Omental fat pad (tissue), 4 donors: Measurements from ENCODE around the gene VPREB3. TPM values are rescaled to one million over a fixed set of nuclear protein-coding genes. Genes with fewer than 3 reads are reported as not detected.

Experiments
- ATAC-seq: fragments of 150-250 bp; one replicate; pipeline ENCODE4 v1.9.1; 2016; ENCODE audit warnings: mild to moderate bottlenecking, moderate library complexity; ENCODE audit not compliant: low FRiP score
- DNase-seq: peaks from one replicate; pipeline ENCODE4 v3.0.0-alpha.2; 2019; ENCODE audit warnings: low spot score
- CTCF ChIP-seq, 3 donors: fragments of 450-650 bp; IDR thresholded peaks; one replicate each; pipeline ENCODE4 v1.5.1; 2016 to 2017; ENCODE audit warnings: antibody characterized with exemption in 3 of 3, mild to moderate bottlenecking in 3 of 3, moderate library complexity in 2 of 3
- total RNA-seq, 4 donors: library from RNA; depleted of rRNA; stranded (reverse); fragments of >200 nt; gene quantifications; one replicate each; pipeline ENCODE4 v1.1.0, GENCODE V29; 2016

Gene VPREB3
- total RNA-seq, 4 donors from 2014 or later, result not detected

- TF ChIP-seq CTCF (IDR thresholded peaks at IDR 0.05), result no peak
- DNase-seq (no peak), ATAC-seq (no peak)
Measured at GRCh38 chr22:23753385-23753784, 840 bp downstream of the VPREB3 start.

- ATAC-seq, result no peak
- no peak for DNase-seq
- no peak for TF ChIP-seq CTCF (IDR thresholded peaks at IDR 0.05)
Measured at GRCh38 chr22:23752750-23753149, 1.5 kb downstream of the VPREB3 start.

GRCh38 chr22:23752090-23752691 is 2.0 kb downstream of the VPREB3 start:
- no peak for ATAC-seq
- TF ChIP-seq CTCF (IDR thresholded peaks at IDR 0.05), result no peak
- DNase-seq, result no peak

- ATAC-seq (peak; percentile 46), DNase-seq (no peak)
- no peak for TF ChIP-seq CTCF (IDR thresholded peaks at IDR 0.05)
Measured at GRCh38 chr22:23751441-23751996, 2.7 kb downstream of the VPREB3 start.

GRCh38 chr22:23750714-23751440 is 3.3 kb downstream of the VPREB3 start, which contains the start of gene ZNF70:
Gene ZNF70, minus strand, starts transcription at chr22:23751112. Its CDS starts 5,972 bp downstream, at chr22:23745140.
- DNase-seq (peak; percentile 60), ATAC-seq (peak; percentile 96)
- no peak for TF ChIP-seq CTCF (IDR thresholded peaks at IDR 0.05)

GRCh38 chr22:23750367-23750713 is 3.9 kb downstream of the VPREB3 start:
- no peak for DNase-seq
- no peak for TF ChIP-seq CTCF (IDR thresholded peaks at IDR 0.05)
- no peak for ATAC-seq
